HepG2 (cell line): Measurements from ENCODE around the gene DCK. TPM values are rescaled to one million over a fixed set of nuclear protein-coding genes. Genes with fewer than 3 reads are reported as not detected.

Experiments used
- ATAC-seq: fragments of 200-7000 bp; cut with Tn5 transposase; 3 replicates; pipeline ENCODE4 v1.9.1; 2020; ENCODE audit warnings: mild to moderate bottlenecking, moderate library complexity
- BruUV-seq: library from RNA; stranded (reverse); fragments of 400-500 nt; replicated peaks from 2 replicates; lab custom pipeline; 2021; lab: Mats Ljungman, UMichigan
- CTCF ChIA-PET: fragments of 300-600 bp; formaldehyde crosslinking; extraction: SDS; loops from one replicate; lab custom pipeline; 2021; ENCODE audit warnings: low total read pairs, inconsistent platforms, low intra/inter-chr PET ratio; lab: Yijun Ruan, JAX
- POLR2A ChIA-PET: fragments of 350-600 bp; sonication (Branson Sonifier 250); formaldehyde crosslinking; loops from one replicate; lab custom pipeline; 2020; ENCODE audit warnings: antibody characterized with exemption, inconsistent platforms; lab: Yijun Ruan, JAX
- DNase-seq: peaks from one replicate; pipeline ENCODE4 v3.0.0-alpha.2; 2015; ENCODE audit warnings: low spot score
- FAIRE-seq: peaks from 3 replicates; lab custom pipeline; 2011; peaks lifted over from hg19 to GRCh38; lab: Jason Lieb, UNC
- H2AFZ ChIP-seq: one replicate; pipeline ENCODE4 v1.6.1; 2011; ENCODE audit warnings: low read length, inconsistent platforms
- H3K27ac ChIP-seq: fragments of 300-600 bp; 3 replicates; pipeline ENCODE4 v1.8.0; 2011; ENCODE audit warnings: mixed run types, mild to moderate bottlenecking, mixed read lengths, low read length, inconsistent platforms; ENCODE audit not compliant: insufficient read depth; ENCODE audit errors: extremely low read length
- H3K27me3 ChIP-seq, 2 experiments: fragments of 200-600 bp in 1 of 2; 2 replicates in 1 of 2; 3 replicates in 1 of 2; pipeline versions ENCODE4 v1.6.0 to v1.8.0; 2011; ENCODE audit warnings: low read length in 2 of 2, mild to moderate bottlenecking in 2 of 2, moderate library complexity in 2 of 2, inconsistent platforms in 1 of 2; ENCODE audit not compliant: insufficient read depth in 2 of 2, control insufficient read depth in 1 of 2
- H3K36me3 ChIP-seq, 2 experiments: fragments of 200-600 bp in 1 of 2; replicated peaks in 1 of 2; 2 replicates in 1 of 2; 3 replicates in 1 of 2; pipeline versions ENCODE4 v1.5.1 to v1.8.0; 2011; ENCODE audit warnings: low read length in 2 of 2, inconsistent platforms in 1 of 2; ENCODE audit not compliant: insufficient read depth in 2 of 2, control insufficient read depth in 1 of 2
- H3K4me1 ChIP-seq: 2 replicates; pipeline ENCODE4 v1.5.1; 2012; ENCODE audit warnings: low read length, inconsistent platforms; ENCODE audit not compliant: insufficient read depth
- H3K4me2 ChIP-seq: 2 replicates; pipeline ENCODE4 v1.6.0; 2011; ENCODE audit warnings: low read depth, low read length, inconsistent platforms
- H3K4me3 ChIP-seq, 3 experiments: fragments of 200-600 bp in 1 of 3; sonication (generic), shearing (Covaris generic) in 1 of 3; replicated peaks in 1 of 3; 2 replicates each; pipeline ENCODE4 v1.5.1; 2011 to 2016; ENCODE audit warnings: low read length in 3 of 3, inconsistent platforms in 2 of 3, low read depth in 2 of 3, mild to moderate bottlenecking in 2 of 3, control low read depth in 1 of 3, mixed read lengths in 1 of 3; ENCODE audit not compliant: insufficient read depth in 1 of 3
- H3K79me2 ChIP-seq: one replicate; pipeline ENCODE4 v1.6.1; 2011; ENCODE audit warnings: low read length, inconsistent platforms; ENCODE audit not compliant: insufficient read depth
- H3K9ac ChIP-seq: 2 replicates; pipeline ENCODE4 v1.6.0; 2011; ENCODE audit warnings: mild to moderate bottlenecking, low read depth, low read length, inconsistent platforms; ENCODE audit not compliant: insufficient read depth
- H3K9me3 ChIP-seq: 2 replicates; pipeline ENCODE4 v1.5.1; 2012; ENCODE audit warnings: mild to moderate bottlenecking, low read length
- H4K20me1 ChIP-seq: 2 replicates; pipeline ENCODE4 v1.6.0; 2011; ENCODE audit warnings: inconsistent platforms, mild to moderate bottlenecking, low read length, moderate library complexity; ENCODE audit not compliant: insufficient read depth
- ARNTL ChIP-seq: sonication (generic); formaldehyde crosslinking; IDR thresholded peaks from 2 replicates; pipeline ENCODE4 v1.4.0; 2020; ENCODE audit warnings: mild to moderate bottlenecking, missing genetic modification reagents
- BHLHE40 ChIP-seq: IDR thresholded peaks from 2 replicates; pipeline ENCODE4 v1.6.1; 2011; ENCODE audit warnings: low read length, improper control_type of control experiment
- CENPT ChIP-seq: sonication (generic); formaldehyde crosslinking; IDR thresholded peaks from 2 replicates; pipeline ENCODE4 v1.8.0; 2022; ENCODE audit warnings: low read depth, mild to moderate bottlenecking, moderate library complexity, missing genetic modification reagents
- DBP ChIP-seq: sonication (generic); formaldehyde crosslinking; IDR thresholded peaks from 2 replicates; pipeline ENCODE4 v1.4.0; 2020; ENCODE audit warnings: missing genetic modification reagents; ENCODE audit errors: not compliant biosample characterization
- DZIP1 ChIP-seq: sonication (generic); formaldehyde crosslinking; IDR thresholded peaks from 2 replicates; pipeline ENCODE4 v1.5.0; 2020; ENCODE audit warnings: mild to moderate bottlenecking, missing genetic modification reagents
- ETV6 ChIP-seq: sonication (generic); formaldehyde crosslinking; conservative IDR thresholded peaks from 2 replicates; pipeline ENCODE4 v1.4.0; 2020; ENCODE audit warnings: missing genetic modification reagents
- KAT2B ChIP-seq: fragments of 150-350 bp; IDR thresholded peaks from 2 replicates; pipeline ENCODE4 v1.6.1; 2014; ENCODE audit warnings: low read depth, low read length, borderline replicate concordance
- MEIS2 ChIP-seq: sonication (generic); formaldehyde crosslinking; IDR thresholded peaks from 2 replicates; pipeline ENCODE4 v1.9.0; 2021; ENCODE audit warnings: mild to moderate bottlenecking, missing genetic modification reagents
- SAFB2 ChIP-seq: sonication (generic); formaldehyde crosslinking; IDR thresholded peaks from 2 replicates; pipeline ENCODE4 v1.5.1; 2020; ENCODE audit warnings: missing genetic modification reagents, low read depth, mild to moderate bottlenecking, borderline replicate concordance
- ZFP1 ChIP-seq: IDR thresholded peaks from 2 replicates; pipeline ENCODE4 v1.6.1; 2016
- ZNF564 ChIP-seq: sonication (generic); formaldehyde crosslinking; IDR thresholded peaks from 2 replicates; pipeline ENCODE4 v1.8.1; 2023; ENCODE audit warnings: mild to moderate bottlenecking, missing genetic modification reagents
- ZNF768 ChIP-seq: sonication (generic); formaldehyde crosslinking; IDR thresholded peaks from 2 replicates; pipeline ENCODE4 v1.4.0; 2020; ENCODE audit warnings: missing genetic modification reagents
- ZNF792 ChIP-seq: IDR thresholded peaks from 2 replicates; pipeline ENCODE4 v1.6.1; 2016
- WGBS: methylation state at CpG from one replicate; pipeline ENCODE4 v1.1.6; 2017; ENCODE audit warnings: low lambda C conversion rate; 5-methylcytosine and 5-hydroxymethylcytosine counted together
- in situ Hi-C: cut with HindIII; loops from 2 replicates; pipeline ENCODE4 v1.10.0; 2017; ENCODE audit warnings: low pct_unique_long_range_greater_than_20kb; ENCODE audit not compliant: extremely low pct_ligation_motif_present
- intact Hi-C: fragments of 100-400 bp; cut with micrococcal nuclease; formaldehyde crosslinking; loops from one replicate; pipeline ENCODE4 v1.10.0; 2022; ENCODE audit not compliant: unreplicated experiment
- polyA plus RNA-seq, 8 experiments: library from polyadenylated mRNA; depleted of rRNA in 3 of 8; stranded (reverse) in 7 of 8; unstranded in 1 of 8; fragments of >200 nt; fragmentation: Illumina TruSeq in 4 of 8; extraction: Trizol in 4 of 8; gene quantifications; 2 replicates each; pipeline versions ENCODE4 v1.2.1 to v1.2.3, GENCODE V29; 2011 to 2016; ENCODE audit warnings: low read depth in 4 of 8, missing spikeins in 1 of 8, mixed read lengths in 1 of 8; ENCODE audit not compliant: insufficient read depth in 1 of 8
- total RNA-seq, 5 experiments: library from RNA; depleted of rRNA; stranded (reverse); fragments of >200 nt; fragmentation: Illumina TruSeq; extraction: Trizol; gene quantifications; 2 replicates each; pipeline ENCODE4 v1.2.3, GENCODE V29; 2016; ENCODE audit warnings: low read depth in 1 of 5
- TF ChIP-seq, protein P1 (sequence below), 2 experiments: fragments of 450-650 bp in 1 of 2; sonication (generic) in 1 of 2; formaldehyde crosslinking in 1 of 2; IDR thresholded peaks; 2 replicates each; pipeline versions ENCODE4 v1.6.1 to v1.8.0; 2016 to 2022; ENCODE audit warnings: antibody characterized with exemption in 1 of 2, mild to moderate bottlenecking in 1 of 2, missing genetic modification reagents in 1 of 2

The DCK gene
- total and polyA plus RNA-seq, 2 of the 13 experiments (the other 11 are each of a cell fraction or from before 2014, with no cell fraction given): 5.7 to 21.8 TPM

- Histone ChIP-seq H3K9ac (no peak overlapping the region), H3K4me2 (no peak overlapping the region), H3K79me2 (no peaks in the 10 kb centered on the region), H3K27ac (no peak overlapping the region), H2AFZ (no peak overlapping the region), H3K36me3 (peaks cover 0 to 3% of the 10 kb centered on the region in 2 experiments; a peak in 1 of 5 replicates), H3K4me1 (peaks cover 5% of the 10 kb centered on the region; the same call in 1 of the 2 replicates), H3K9me3 (no peaks in the 10 kb centered on the region), H4K20me1 (no peaks in the 10 kb centered on the region; the same call in 1 of the 2 replicates), H3K27me3 (no peaks in the 10 kb centered on the region), H3K4me3 (no peak overlapping the region)
- ATAC-seq (no peak), FAIRE-seq (no peak), DNase-seq (no peak)
- in situ Hi-C loops (no loop called here), intact Hi-C loops (no loop called here)
- CTCF ChIA-PET: no interaction called here
- no TSS peak for BruUV-seq
- WGBS: 94% methylated on average over 1 of the region's 1 CpG
- POLR2A ChIA-PET: no interaction called here
- no peak for TF ChIP-seq ETV6 (CRISPR knock-in tag)
- no peak for TF ChIP-seq ZNF564
- TF ChIP-seq, protein P1, sequence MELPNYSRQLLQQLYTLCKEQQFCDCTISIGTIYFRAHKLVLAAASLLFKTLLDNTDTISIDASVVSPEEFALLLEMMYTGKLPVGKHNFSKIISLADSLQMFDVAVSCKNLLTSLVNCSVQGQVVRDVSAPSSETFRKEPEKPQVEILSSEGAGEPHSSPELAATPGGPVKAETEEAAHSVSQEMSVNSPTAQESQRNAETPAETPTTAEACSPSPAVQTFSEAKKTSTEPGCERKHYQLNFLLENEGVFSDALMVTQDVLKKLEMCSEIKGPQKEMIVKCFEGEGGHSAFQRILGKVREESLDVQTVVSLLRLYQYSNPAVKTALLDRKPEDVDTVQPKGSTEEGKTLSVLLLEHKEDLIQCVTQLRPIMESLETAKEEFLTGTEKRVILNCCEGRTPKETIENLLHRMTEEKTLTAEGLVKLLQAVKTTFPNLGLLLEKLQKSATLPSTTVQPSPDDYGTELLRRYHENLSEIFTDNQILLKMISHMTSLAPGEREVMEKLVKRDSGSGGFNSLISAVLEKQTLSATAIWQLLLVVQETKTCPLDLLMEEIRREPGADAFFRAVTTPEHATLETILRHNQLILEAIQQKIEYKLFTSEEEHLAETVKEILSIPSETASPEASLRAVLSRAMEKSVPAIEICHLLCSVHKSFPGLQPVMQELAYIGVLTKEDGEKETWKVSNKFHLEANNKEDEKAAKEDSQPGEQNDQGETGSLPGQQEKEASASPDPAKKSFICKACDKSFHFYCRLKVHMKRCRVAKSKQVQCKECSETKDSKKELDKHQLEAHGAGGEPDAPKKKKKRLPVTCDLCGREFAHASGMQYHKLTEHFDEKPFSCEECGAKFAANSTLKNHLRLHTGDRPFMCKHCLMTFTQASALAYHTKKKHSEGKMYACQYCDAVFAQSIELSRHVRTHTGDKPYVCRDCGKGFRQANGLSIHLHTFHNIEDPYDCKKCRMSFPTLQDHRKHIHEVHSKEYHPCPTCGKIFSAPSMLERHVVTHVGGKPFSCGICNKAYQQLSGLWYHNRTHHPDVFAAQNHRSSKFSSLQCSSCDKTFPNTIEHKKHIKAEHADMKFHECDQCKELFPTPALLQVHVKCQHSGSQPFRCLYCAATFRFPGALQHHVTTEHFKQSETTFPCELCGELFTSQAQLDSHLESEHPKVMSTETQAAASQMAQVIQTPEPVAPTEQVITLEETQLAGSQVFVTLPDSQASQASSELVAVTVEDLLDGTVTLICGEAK (IDR thresholded peaks at IDR 0.05): no peak
- TF ChIP-seq, protein P1 (CRISPR knock-in tag; IDR thresholded peaks at IDR 0.05): no peak
- TF ChIP-seq CENPT: no peak
- no peak for TF ChIP-seq KAT2B
- TF ChIP-seq DBP: no peak
- TF ChIP-seq ARNTL (CRISPR knock-in tag): no peak
- TF ChIP-seq ZNF768: no peak
- no peak for TF ChIP-seq BHLHE40
- no peak for TF ChIP-seq DZIP1 (CRISPR knock-in tag)
- no peak for TF ChIP-seq ZFP1
- no peak for TF ChIP-seq SAFB2 (CRISPR knock-in tag)
- no peak for TF ChIP-seq MEIS2 (CRISPR knock-in tag)
- TF ChIP-seq ZNF792 (CRISPR knock-in tag): no peak
These were observed 39.4 kb upstream of the DCK start for GRCh38 chr4:70954032-70954431.
